IMR-90 (cell line): ENCODE measurements around the gene CEBPG.

Experiments
- CTCF ChIP-seq: conservative IDR thresholded peaks from 2 replicates; pipeline ENCODE4 v1.5.1; 2012; ENCODE audit warnings: mild to moderate bottlenecking, low read depth, low read length, improper control_type of control experiment
- NFE2L2 ChIP-seq: fragments of 150-350 bp; IDR thresholded peaks from 2 replicates; pipeline ENCODE4 v1.6.1; 2016; ENCODE audit warnings: low read depth, mild to moderate bottlenecking, low read length
- POLR2A ChIP-seq: IDR thresholded peaks from 2 replicates; pipeline ENCODE4 v1.6.1; 2012; ENCODE audit warnings: mild to moderate bottlenecking, low read depth, low read length

GRCh38 chr19:33343301-33343700 lies 30.2 kb upstream of the CEBPG start:
- TF ChIP-seq CTCF: no peak
- no peak for TF ChIP-seq POLR2A
- TF ChIP-seq NFE2L2: no peak
